ENCODE data around the gene STIM2. TPM values are rescaled to one million over a fixed set of nuclear protein-coding genes. Genes with fewer than 3 reads are reported as not detected.

The STIM2 gene
- polyA plus RNA-seq, 1 donor (not counting 4 experiments of a cell fraction or from before 2014, with no cell fraction given), result 20.7 TPM

DNA sequence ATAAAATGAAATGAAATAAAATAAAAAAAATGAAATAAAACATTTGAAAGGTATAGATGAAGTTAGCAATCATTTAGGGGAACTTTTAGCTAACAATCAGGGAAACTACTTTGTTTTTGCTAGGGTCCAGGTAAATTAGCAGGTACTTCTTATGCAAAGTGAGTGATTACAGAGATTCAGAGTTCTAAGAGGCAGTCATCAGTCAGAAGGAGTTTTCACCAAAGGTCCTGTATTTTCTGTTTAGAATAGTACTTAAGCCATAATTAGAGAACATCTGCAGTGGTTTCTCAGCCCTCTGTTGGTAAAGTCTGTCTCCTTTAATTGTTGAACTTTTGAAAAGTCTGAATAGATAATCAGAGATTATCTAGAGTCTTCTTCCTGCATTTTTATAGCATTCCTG is 50.6 kb downstream of the STIM2 start:
- no peak for FAIRE-seq
- no peak overlapping the region for H3K4me2 ChIP-seq (ENCODE audit: control insufficient read depth, extremely low read depth, insufficient read depth, low read depth, low read length)
- peaks cover 9% of the 10 kb centered on the region for H3K4me1 ChIP-seq (ENCODE audit: control insufficient read depth, extremely low read depth, insufficient read depth, low read length)
- H3K9me1 ChIP-seq (ENCODE audit: control insufficient read depth, extremely low read depth, insufficient read depth, low read length), result no peaks in the 10 kb centered on the region
- no peak overlapping the region for H3K4me3 ChIP-seq (ENCODE audit: control insufficient read depth in 2 of 3, extremely low read depth in 1 of 3, insufficient read depth in 2 of 3, low read depth in 1 of 3, low read length in 3 of 3)
- no peaks in the 10 kb centered on the region for H4K20me1 ChIP-seq (ENCODE audit: control insufficient read depth, extremely low read depth, insufficient read depth, low read length)
- H3K27me3 ChIP-seq (ENCODE audit: control insufficient read depth, extremely low read depth, insufficient read depth, low read length), result no peaks in the 10 kb centered on the region
- TF ChIP-seq, protein P1, sequence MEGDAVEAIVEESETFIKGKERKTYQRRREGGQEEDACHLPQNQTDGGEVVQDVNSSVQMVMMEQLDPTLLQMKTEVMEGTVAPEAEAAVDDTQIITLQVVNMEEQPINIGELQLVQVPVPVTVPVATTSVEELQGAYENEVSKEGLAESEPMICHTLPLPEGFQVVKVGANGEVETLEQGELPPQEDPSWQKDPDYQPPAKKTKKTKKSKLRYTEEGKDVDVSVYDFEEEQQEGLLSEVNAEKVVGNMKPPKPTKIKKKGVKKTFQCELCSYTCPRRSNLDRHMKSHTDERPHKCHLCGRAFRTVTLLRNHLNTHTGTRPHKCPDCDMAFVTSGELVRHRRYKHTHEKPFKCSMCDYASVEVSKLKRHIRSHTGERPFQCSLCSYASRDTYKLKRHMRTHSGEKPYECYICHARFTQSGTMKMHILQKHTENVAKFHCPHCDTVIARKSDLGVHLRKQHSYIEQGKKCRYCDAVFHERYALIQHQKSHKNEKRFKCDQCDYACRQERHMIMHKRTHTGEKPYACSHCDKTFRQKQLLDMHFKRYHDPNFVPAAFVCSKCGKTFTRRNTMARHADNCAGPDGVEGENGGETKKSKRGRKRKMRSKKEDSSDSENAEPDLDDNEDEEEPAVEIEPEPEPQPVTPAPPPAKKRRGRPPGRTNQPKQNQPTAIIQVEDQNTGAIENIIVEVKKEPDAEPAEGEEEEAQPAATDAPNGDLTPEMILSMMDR (optimal IDR thresholded peaks at IDR 0.05 in 1 of 3, IDR thresholded peaks at IDR 0.05 in 1 of 3, conservative IDR thresholded peaks at IDR 0.05 in 1 of 3; ENCODE audit: extremely low read depth in 1 of 3, insufficient read depth in 2 of 3, low read length in 3 of 3), result no peak
- no peak for TF ChIP-seq EZH2 (IDR thresholded peaks at IDR 0.05; ENCODE audit: low read length)
- no peaks in the 10 kb centered on the region for H3K9me3 ChIP-seq (ENCODE audit: control insufficient read depth, low read depth, low read length)
- H3K27ac ChIP-seq (ENCODE audit: control insufficient read depth, insufficient read depth, low read length), result no peak overlapping the region
- dilution Hi-C loops (cut with MboI; ENCODE audit: extremely low pct_ligation_motif_present, low sequenced_read_pairs), result no loop called here
- no peaks in the 10 kb centered on the region for H3K36me3 ChIP-seq (ENCODE audit: control insufficient read depth in 2 of 2, extremely low read depth in 1 of 2, insufficient read depth in 2 of 2, low read length in 2 of 2)
- no peak overlapping the region for H3K9ac ChIP-seq (ENCODE audit: control insufficient read depth, extremely low read depth, insufficient read depth, low read length)
- H3K79me2 ChIP-seq (ENCODE audit: control insufficient read depth, insufficient read depth, low read length), result no peaks in the 10 kb centered on the region
- H2AFZ ChIP-seq (ENCODE audit: control insufficient read depth, low read length), result no peak overlapping the region
- DNase-seq (ENCODE audit: low read depth, low spot score), result no peak

DNA sequence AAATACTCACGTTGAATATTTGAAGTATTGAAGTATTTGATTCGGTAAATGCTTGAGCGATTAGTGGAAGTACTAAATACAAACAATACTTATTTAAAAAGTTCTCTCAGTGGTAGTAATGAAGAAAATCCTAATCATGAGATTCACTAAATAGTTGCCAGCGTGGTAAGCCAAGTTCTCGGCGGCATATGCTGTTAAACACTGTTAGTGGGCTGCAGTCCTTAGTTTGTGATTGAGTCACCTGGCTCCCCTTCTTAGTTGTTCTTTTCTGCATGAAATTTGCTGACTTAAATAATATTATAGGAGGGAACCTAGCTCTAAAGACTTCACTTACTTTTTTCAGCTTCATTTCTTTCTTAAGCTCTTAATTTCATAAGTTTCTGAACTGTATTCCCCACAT is 51.4 kb downstream of the STIM2 start:
- H3K9me1 ChIP-seq (ENCODE audit: control insufficient read depth, extremely low read depth, insufficient read depth, low read length), result no peaks in the 10 kb centered on the region
- no peak overlapping the region for H3K4me2 ChIP-seq (ENCODE audit: control insufficient read depth, extremely low read depth, insufficient read depth, low read depth, low read length)
- no peaks in the 10 kb centered on the region for H3K36me3 ChIP-seq (ENCODE audit: control insufficient read depth in 2 of 2, extremely low read depth in 1 of 2, insufficient read depth in 2 of 2, low read length in 2 of 2)
- no peaks in the 10 kb centered on the region for H4K20me1 ChIP-seq (ENCODE audit: control insufficient read depth, extremely low read depth, insufficient read depth, low read length)
- H2AFZ ChIP-seq (ENCODE audit: control insufficient read depth, low read length), result no peak overlapping the region
- no peak for FAIRE-seq
- no peak overlapping the region for H3K9ac ChIP-seq (ENCODE audit: control insufficient read depth, extremely low read depth, insufficient read depth, low read length)
- dilution Hi-C loops (cut with MboI; ENCODE audit: extremely low pct_ligation_motif_present, low sequenced_read_pairs), result no loop called here
- peaks cover 9% of the 10 kb centered on the region for H3K4me1 ChIP-seq (ENCODE audit: control insufficient read depth, extremely low read depth, insufficient read depth, low read length)
- TF ChIP-seq, protein P1 (optimal IDR thresholded peaks at IDR 0.05 in 1 of 3, IDR thresholded peaks at IDR 0.05 in 1 of 3, conservative IDR thresholded peaks at IDR 0.05 in 1 of 3; ENCODE audit: extremely low read depth in 1 of 3, insufficient read depth in 2 of 3, low read length in 3 of 3), result no peak
- TF ChIP-seq EZH2 (IDR thresholded peaks at IDR 0.05; ENCODE audit: low read length), result no peak
- no peaks in the 10 kb centered on the region for H3K9me3 ChIP-seq (ENCODE audit: control insufficient read depth, low read depth, low read length)
- no peak for DNase-seq (ENCODE audit: low read depth, low spot score)
- H3K79me2 ChIP-seq (ENCODE audit: control insufficient read depth, insufficient read depth, low read length), result no peaks in the 10 kb centered on the region
- no peaks in the 10 kb centered on the region for H3K27me3 ChIP-seq (ENCODE audit: control insufficient read depth, extremely low read depth, insufficient read depth, low read length)
- H3K27ac ChIP-seq (ENCODE audit: control insufficient read depth, insufficient read depth, low read length), result no peak overlapping the region
- no peak overlapping the region for H3K4me3 ChIP-seq (ENCODE audit: control insufficient read depth in 2 of 3, extremely low read depth in 1 of 3, insufficient read depth in 2 of 3, low read depth in 1 of 3, low read length in 3 of 3)

Measured in keratinocyte (primary cell).